ENCODE data around the gene CAPN3.

GRCh38 chr15:42367041-42367440, 7.7 kb downstream of the CAPN3 start:
- TF ChIP-seq CTCF (IDR thresholded peaks at IDR 0.05) (no peak), POLR2A (IDR thresholded peaks at IDR 0.05) (no peak)

Data from esophagus squamous epithelium (tissue), 4 donors.